Neutrophil (primary cell): ENCODE measurements around the gene RIPPLY2.
"Not testable (repeated sequence)": the region's sequence is repeated elsewhere in the genome, so short reads cannot be mapped to it uniquely, and the experiment has no call there.

ENCODE experiments used
- H3K27ac ChIP-seq: fragments of 200-600 bp; sonication (generic); 2 replicates; pipeline ENCODE4 v1.5.1; 2016; ENCODE audit warnings: mild to moderate bottlenecking, moderate library complexity
- H3K27me3 ChIP-seq: fragments of 200-600 bp; sonication (generic); 2 replicates; pipeline ENCODE4 v1.6.0; 2016; ENCODE audit warnings: mild to moderate bottlenecking
- H3K36me3 ChIP-seq: fragments of 200-600 bp; sonication (generic); 2 replicates; pipeline ENCODE4 v1.5.1; 2017
- H3K4me1 ChIP-seq, 2 experiments: fragments of 200-600 bp in 1 of 2; sonication (generic) in 1 of 2; 1 replicate in 1 of 2; 2 replicates in 1 of 2; pipeline versions ENCODE4 v1.5.1 to v1.6.1; 2013 to 2016; ENCODE audit warnings: low read depth in 1 of 2, low read length in 1 of 2, mild to moderate bottlenecking in 1 of 2, moderate library complexity in 1 of 2; ENCODE audit not compliant: control insufficient read depth in 1 of 2, insufficient read depth in 1 of 2
- H3K4me3 ChIP-seq, 2 experiments: fragments of 200-600 bp in 1 of 2; sonication (generic) in 1 of 2; 1 replicate in 1 of 2; 2 replicates in 1 of 2; pipeline ENCODE4 v1.5.1; 2013 to 2016; ENCODE audit warnings: low read depth in 1 of 2, low read length in 1 of 2, mild to moderate bottlenecking in 1 of 2, moderate library complexity in 1 of 2
- H3K9me3 ChIP-seq: fragments of 200-600 bp; sonication (generic); 2 replicates; pipeline ENCODE4 v1.5.1; 2016
- TF ChIP-seq, protein P1 (sequence below): fragments of 200-600 bp; sonication (generic); IDR thresholded peaks from 2 replicates; pipeline ENCODE4 v1.5.1; 2016; ENCODE audit warnings: antibody characterized with exemption

Gene RIPPLY2, protein sequence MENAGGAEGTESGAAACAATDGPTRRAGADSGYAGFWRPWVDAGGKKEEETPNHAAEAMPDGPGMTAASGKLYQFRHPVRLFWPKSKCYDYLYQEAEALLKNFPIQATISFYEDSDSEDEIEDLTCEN

DNA sequence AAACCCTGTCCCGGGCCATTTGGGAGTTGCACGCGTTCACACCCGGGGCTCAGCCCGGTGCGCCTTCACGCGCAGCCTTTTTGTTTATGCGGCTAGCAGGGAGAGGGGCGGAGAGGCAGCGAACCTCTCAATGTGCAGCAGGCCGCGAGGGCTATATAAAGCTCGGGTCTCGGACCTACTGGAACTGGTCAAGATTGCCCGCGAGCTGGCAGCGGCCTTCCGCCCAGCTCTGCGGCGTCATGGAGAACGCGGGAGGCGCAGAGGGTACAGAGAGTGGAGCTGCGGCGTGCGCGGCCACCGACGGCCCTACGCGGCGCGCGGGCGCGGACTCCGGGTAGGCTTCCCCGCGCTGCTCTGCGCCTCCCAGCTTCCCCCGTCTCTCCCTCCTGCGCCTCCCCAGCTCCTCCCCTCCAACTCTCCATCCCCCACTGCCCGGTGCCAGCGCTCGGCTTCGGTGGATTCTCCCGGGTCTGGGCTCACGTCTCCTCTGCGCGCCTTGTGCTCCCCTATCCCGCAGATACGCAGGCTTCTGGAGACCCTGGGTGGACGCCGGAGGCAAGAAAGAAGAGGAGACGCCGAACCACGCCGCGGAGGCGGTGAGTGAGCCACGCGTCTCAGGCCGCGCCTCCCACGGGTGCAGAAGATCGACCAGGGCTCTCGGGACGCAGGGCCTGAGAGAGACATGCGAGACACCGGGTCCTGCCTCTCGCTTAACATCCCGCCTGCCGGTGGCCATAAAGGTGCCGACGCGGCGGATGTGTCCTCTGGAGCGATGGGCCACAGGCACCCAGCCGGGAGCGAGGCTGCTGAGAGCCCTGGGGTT, at the start of gene RIPPLY2:
TSS of gene RIPPLY2 (plus strand) at position 183 of the 823 bp plus-strand sequence. CDS start at position 240, 57 bp downstream.
- Histone ChIP-seq H3K27ac (no peak within 1 kb of the TSS), H3K9me3 (no peaks in the 10 kb centered on the region), H3K36me3 (no peaks in the 10 kb centered on the region), H3K4me1 (peaks cover 0 to 8% of the 10 kb centered on the region in 2 experiments), H3K27me3 (peaks cover 94% of the 10 kb centered on the region), H3K4me3 (no peak within 1 kb of the TSS)
- TF ChIP-seq, protein P1, sequence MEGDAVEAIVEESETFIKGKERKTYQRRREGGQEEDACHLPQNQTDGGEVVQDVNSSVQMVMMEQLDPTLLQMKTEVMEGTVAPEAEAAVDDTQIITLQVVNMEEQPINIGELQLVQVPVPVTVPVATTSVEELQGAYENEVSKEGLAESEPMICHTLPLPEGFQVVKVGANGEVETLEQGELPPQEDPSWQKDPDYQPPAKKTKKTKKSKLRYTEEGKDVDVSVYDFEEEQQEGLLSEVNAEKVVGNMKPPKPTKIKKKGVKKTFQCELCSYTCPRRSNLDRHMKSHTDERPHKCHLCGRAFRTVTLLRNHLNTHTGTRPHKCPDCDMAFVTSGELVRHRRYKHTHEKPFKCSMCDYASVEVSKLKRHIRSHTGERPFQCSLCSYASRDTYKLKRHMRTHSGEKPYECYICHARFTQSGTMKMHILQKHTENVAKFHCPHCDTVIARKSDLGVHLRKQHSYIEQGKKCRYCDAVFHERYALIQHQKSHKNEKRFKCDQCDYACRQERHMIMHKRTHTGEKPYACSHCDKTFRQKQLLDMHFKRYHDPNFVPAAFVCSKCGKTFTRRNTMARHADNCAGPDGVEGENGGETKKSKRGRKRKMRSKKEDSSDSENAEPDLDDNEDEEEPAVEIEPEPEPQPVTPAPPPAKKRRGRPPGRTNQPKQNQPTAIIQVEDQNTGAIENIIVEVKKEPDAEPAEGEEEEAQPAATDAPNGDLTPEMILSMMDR: no peak

DNA sequence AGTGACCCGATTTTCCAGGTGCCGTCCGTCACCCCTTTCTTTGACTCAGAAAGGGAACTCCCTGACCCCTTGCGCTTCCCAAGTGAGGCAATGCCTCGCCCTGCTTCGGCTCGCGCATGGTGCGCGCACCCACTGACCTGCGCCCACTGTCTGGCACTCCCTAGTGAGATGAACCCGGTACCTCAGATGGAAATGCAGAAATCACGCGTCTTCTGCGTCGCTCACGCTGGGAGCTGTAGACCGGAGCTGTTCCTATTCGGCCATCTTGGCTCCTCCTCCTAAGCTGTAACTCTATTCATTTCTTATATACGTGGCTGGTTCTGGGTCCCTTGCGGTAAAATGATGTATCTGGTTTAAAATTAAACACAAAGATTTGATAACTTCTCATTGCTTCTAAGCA, 49.7 kb upstream of the RIPPLY2 start:
- not testable (repeated sequence) for H3K27ac ChIP-seq, H3K36me3 ChIP-seq, H3K9me3 ChIP-seq, H3K27me3 ChIP-seq, H3K4me1 ChIP-seq, H3K4me3 ChIP-seq

DNA sequence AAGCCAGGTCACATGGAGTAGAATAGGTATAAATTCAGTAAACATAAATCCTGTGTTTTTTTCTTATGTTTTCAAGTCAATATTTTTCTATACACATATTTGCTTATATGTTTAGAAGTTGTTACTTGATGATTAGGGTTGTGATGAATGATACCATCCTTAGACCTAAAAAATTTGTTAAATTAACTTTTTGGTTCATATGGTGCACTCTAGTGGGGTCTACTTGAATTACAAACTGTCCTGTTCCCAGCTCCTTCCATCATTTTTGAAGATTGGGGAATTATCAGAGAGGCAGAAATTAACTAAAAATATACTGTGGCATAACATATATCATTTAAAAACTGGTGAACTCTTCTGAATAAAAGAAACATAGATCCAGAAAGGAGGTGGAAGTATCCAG, 48.3 kb upstream of the RIPPLY2 start:
- Histone ChIP-seq H3K27me3 (no peaks in the 10 kb centered on the region), H3K4me3 (no peak overlapping the region), H3K36me3 (no peaks in the 10 kb centered on the region), H3K9me3 (no peaks in the 10 kb centered on the region), H3K27ac (no peak overlapping the region), H3K4me1 (no peaks in the 10 kb centered on the region)
- TF ChIP-seq, protein P1: no peak

DNA sequence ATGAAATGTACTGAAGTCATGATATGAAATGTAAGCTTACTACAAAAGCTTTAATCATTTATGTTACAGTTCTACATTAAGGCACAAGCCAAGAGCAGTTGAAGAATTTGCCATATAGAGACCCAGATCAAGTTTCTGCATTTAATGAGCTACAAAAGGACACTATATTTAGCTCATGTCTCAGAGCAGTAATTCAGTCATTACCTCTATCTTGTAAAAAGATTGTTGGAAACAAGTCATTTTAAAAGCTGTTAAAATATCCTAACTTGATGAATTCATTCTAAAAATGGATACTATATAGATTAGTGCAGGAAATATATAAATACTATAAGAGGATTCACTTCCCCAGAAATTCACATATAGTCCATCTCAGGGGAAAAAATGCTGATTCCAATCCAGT, 45.2 kb upstream of the RIPPLY2 start:
- Histone ChIP-seq H3K36me3 (no peaks in the 10 kb centered on the region), H3K9me3 (no peaks in the 10 kb centered on the region), H3K4me3 (no peak overlapping the region), H3K27me3 (no peaks in the 10 kb centered on the region), H3K4me1 (no peaks in the 10 kb centered on the region), H3K27ac (no peak overlapping the region)
- TF ChIP-seq, protein P1: no peak

DNA sequence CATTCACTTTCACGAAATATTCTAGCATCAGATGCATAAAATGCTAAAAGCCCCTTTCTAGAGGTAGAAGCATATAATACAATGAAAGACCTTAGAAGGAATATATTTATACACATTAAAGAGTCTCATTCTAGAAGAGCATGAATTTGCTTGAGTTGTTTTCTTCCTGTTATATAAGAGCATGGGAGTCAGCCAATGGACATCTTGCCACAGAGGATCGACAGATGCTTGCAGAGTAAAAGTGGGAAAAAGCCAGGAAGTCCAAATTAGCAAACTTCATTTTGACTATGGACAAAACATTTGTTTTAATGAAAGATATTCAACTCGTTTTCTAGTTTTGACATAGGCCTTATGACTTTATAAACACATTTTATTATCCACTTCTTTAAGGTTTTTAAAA, 44.2 kb upstream of the RIPPLY2 start:
- no peaks in the 10 kb centered on the region for H3K36me3 ChIP-seq
- TF ChIP-seq, protein P1: no peak
- H3K27me3 ChIP-seq: no peaks in the 10 kb centered on the region
- H3K27ac ChIP-seq: no peak overlapping the region
- no peaks in the 10 kb centered on the region for H3K4me1 ChIP-seq
- no peak overlapping the region for H3K4me3 ChIP-seq
- no peaks in the 10 kb centered on the region for H3K9me3 ChIP-seq

DNA sequence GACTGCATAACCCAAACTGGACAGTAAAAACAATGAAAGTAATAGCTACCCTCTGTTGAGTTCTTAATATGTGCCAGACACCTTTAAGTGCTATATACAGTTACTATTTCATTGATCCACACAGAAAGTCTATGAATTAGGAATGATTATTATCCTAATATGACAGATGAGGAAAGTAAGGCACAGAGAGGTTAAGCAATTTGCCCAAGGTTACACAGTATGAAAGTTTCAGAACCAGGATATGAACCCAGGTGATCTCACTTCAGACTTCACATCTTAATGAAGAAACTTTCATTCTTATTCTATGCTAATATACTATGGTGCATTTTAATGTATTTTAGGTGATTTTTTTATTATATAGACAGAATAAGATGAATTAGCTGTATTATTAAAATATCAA, 40.6 kb upstream of the RIPPLY2 start:
- TF ChIP-seq, protein P1: no peak
- no peak overlapping the region for H3K27ac ChIP-seq
- no peak overlapping the region for H3K4me3 ChIP-seq
- no peaks in the 10 kb centered on the region for H3K36me3 ChIP-seq
- no peaks in the 10 kb centered on the region for H3K27me3 ChIP-seq
- H3K4me1 ChIP-seq: no peaks in the 10 kb centered on the region
- H3K9me3 ChIP-seq: no peaks in the 10 kb centered on the region
